CD14-positive monocyte (primary cell): ENCODE results near the gene ZNF638. TPM values are rescaled to one million over a fixed set of nuclear protein-coding genes. Genes with fewer than 3 reads are reported as not detected.
"Not testable (repeated sequence)": the region's sequence is repeated elsewhere in the genome, so short reads cannot be mapped to it uniquely, and the experiment has no call there.

Experiments used
- DNase-seq, 3 donors: peaks; one replicate each; pipeline ENCODE4 v3.0.0-alpha.2; 2011 to 2022
- H2AFZ ChIP-seq: 2 replicates; pipeline ENCODE4 v1.6.0; 2012; ENCODE audit warnings: mild to moderate bottlenecking, low read depth, low read length, inconsistent platforms; ENCODE audit not compliant: insufficient read depth, poor library complexity, severe bottlenecking
- H3K27ac ChIP-seq, 2 donors: 1 replicate in 1 of 2; 2 replicates in 1 of 2; pipeline ENCODE4 v1.5.1; 2012 to 2013; ENCODE audit warnings: low read length in 2 of 2, control low read depth in 1 of 2, inconsistent platforms in 1 of 2, low read depth in 1 of 2, mild to moderate bottlenecking in 1 of 2
- H3K27me3 ChIP-seq, 2 donors: one replicate each; pipeline versions ENCODE4 v1.6.0 to v1.6.1; 2011 to 2013; ENCODE audit warnings: low read length in 2 of 2; ENCODE audit not compliant: control insufficient read depth in 2 of 2, insufficient read depth in 2 of 2
- H3K36me3 ChIP-seq, 2 donors: replicated peaks in 1 of 2; 1 replicate in 1 of 2; 2 replicates in 1 of 2; pipeline versions ENCODE4 v1.5.1 to v1.6.1; 2012 to 2013; ENCODE audit warnings: low read length in 2 of 2, control low read depth in 1 of 2, inconsistent platforms in 1 of 2, mild to moderate bottlenecking in 1 of 2; ENCODE audit not compliant: insufficient read depth in 2 of 2, control insufficient read depth in 1 of 2
- H3K4me1 ChIP-seq, 2 donors: 1 replicate in 1 of 2; 2 replicates in 1 of 2; pipeline versions ENCODE4 v1.5.1 to v1.6.1; 2012 to 2013; ENCODE audit warnings: low read length in 2 of 2, control low read depth in 1 of 2, inconsistent platforms in 1 of 2, mild to moderate bottlenecking in 1 of 2, moderate library complexity in 1 of 2; ENCODE audit not compliant: insufficient read depth in 2 of 2, control insufficient read depth in 1 of 2
- H3K4me2 ChIP-seq: replicated peaks from 2 replicates; pipeline ENCODE3; 2012; ENCODE audit warnings: low read length, moderate library complexity, mild to moderate bottlenecking; ENCODE audit not compliant: poor library complexity, severe bottlenecking; ENCODE audit errors: extremely low read depth
- H3K4me3 ChIP-seq, 3 experiments: fragments of 200-600 bp in 1 of 3; sonication (generic) in 1 of 3; replicated peaks in 1 of 3; 1 replicate in 2 of 3; 2 replicates in 1 of 3; pipeline ENCODE4 v1.5.1; 2011 to 2013; ENCODE audit warnings: low read length in 3 of 3, mild to moderate bottlenecking in 3 of 3, control low read depth in 2 of 3, low read depth in 2 of 3, inconsistent platforms in 1 of 3, moderate library complexity in 1 of 3
- H3K79me2 ChIP-seq: 2 replicates; pipeline ENCODE4 v1.6.0; 2012; ENCODE audit warnings: mild to moderate bottlenecking, control low read depth, inconsistent platforms, low read length, moderate library complexity; ENCODE audit not compliant: insufficient read depth
- H3K9ac ChIP-seq: 2 replicates; pipeline ENCODE4 v1.6.0; 2017; ENCODE audit warnings: low read length, mild to moderate bottlenecking; ENCODE audit not compliant: insufficient read depth, poor library complexity, severe bottlenecking
- H3K9me3 ChIP-seq, 2 donors: replicated peaks in 1 of 2; 1 replicate in 1 of 2; 2 replicates in 1 of 2; pipeline versions ENCODE4 v1.5.1 to v1.6.1; 2012 to 2013; ENCODE audit warnings: low read length in 2 of 2, control low read depth in 1 of 2; ENCODE audit not compliant: control insufficient read depth in 1 of 2, insufficient read depth in 1 of 2
- H4K20me1 ChIP-seq: 2 replicates; pipeline ENCODE4 v1.6.0; 2012; ENCODE audit warnings: mild to moderate bottlenecking, low read length, control low read depth, moderate library complexity; ENCODE audit not compliant: insufficient read depth
- H3K27ac Mint-ChIP-seq, 7 donors: one replicate each; pipeline ENCODE4 v1.8.0; 2020; ENCODE audit warnings: mild to moderate bottlenecking in 7 of 7, mixed read lengths in 7 of 7, moderate library complexity in 6 of 7, inconsistent platforms in 2 of 7
- H3K27me3 Mint-ChIP-seq, 3 donors: one replicate each; pipeline ENCODE4 v1.8.0; 2021 to 2022; ENCODE audit warnings: low read depth in 3 of 3, mild to moderate bottlenecking in 3 of 3, mixed read lengths in 3 of 3, moderate library complexity in 3 of 3, inconsistent platforms in 1 of 3
- H3K36me3 Mint-ChIP-seq, 2 donors: one replicate each; pipeline ENCODE4 v1.8.0; 2020; ENCODE audit warnings: mixed read lengths in 2 of 2, inconsistent platforms in 1 of 2, mild to moderate bottlenecking in 1 of 2
- H3K4me1 Mint-ChIP-seq: one replicate; pipeline ENCODE4 v1.8.0; 2020; ENCODE audit warnings: mild to moderate bottlenecking, mixed read lengths
- H3K4me3 Mint-ChIP-seq, 2 donors: one replicate each; pipeline ENCODE4 v1.8.0; 2020; ENCODE audit warnings: mild to moderate bottlenecking in 2 of 2, mixed read lengths in 2 of 2, moderate library complexity in 1 of 2
- H3K9me3 Mint-ChIP-seq, 7 donors: one replicate each; pipeline ENCODE4 v1.8.0; 2020 to 2022; ENCODE audit warnings: mixed read lengths in 7 of 7, mild to moderate bottlenecking in 6 of 7, moderate library complexity in 6 of 7, inconsistent platforms in 2 of 7
- WGBS: methylation state at CpG from one replicate; pipeline ENCODE4 v1.1.5; 2013; ENCODE audit warnings: missing lambda C conversion rate; ENCODE audit not compliant: insufficient coverage; 5-methylcytosine and 5-hydroxymethylcytosine counted together
- intact Hi-C, 2 donors: fragments of 100-400 bp; cut with micrococcal nuclease; formaldehyde crosslinking; loops; one replicate each; pipeline versions ENCODE4 v1.15.0 to v1.15.1; 2023
- polyA plus RNA-seq, 3 donors: library from polyadenylated mRNA; depleted of rRNA in 1 of 3; unstranded in 2 of 3; stranded (reverse) in 1 of 3; fragments of 300-500 nt in 2 of 3; fragments of >200 nt in 1 of 3; fragmentation: Illumina TruSeq in 2 of 3; gene quantifications; 1 replicate in 2 of 3; 2 replicates in 1 of 3; pipeline ENCODE4 v1.2.3, GENCODE V29; 2012 to 2021
- TF ChIP-seq, protein P1 (sequence below): fragments of 200-600 bp; IDR thresholded peaks from one replicate; pipeline ENCODE4 v1.8.0; 2022; ENCODE audit warnings: antibody characterized with exemption, mild to moderate bottlenecking

ZNF638 gene
- polyA plus RNA-seq, 3 donors = 19.1 to 64.6 (median 22.4) TPM

DNA sequence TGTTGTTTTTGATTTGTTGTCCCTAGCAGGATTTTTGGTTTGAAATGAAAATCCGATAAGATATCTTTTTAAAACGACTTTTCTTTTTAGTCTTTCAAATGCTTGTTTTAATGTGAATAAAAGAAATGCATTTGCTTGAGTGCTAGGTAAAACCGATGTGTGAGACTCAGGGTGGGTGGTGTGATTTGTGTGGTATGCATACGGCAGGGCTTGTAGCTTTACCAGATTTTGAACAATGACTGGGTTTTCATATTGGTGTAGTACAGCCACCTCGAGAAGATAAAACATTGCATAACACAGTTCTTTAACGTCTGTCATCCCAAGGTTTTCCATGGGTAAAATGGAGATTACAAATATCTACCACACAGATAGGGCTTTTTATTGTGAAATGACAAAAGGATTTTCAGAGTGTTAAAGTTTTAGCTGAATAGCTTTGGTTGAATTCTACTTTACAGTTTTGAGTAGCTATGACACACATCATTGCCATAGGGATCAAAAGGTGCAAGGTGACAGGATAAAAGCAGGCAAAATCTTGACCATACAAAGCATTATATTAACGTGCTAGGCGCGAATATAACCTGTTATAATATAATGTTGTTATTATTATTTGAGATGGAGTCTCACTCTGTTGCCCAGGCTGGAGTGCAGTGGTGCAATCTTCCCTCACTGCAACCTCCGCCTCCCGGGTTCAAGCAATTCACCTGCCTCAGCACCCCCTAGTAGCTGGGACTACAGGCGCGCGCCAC lies 824 bp upstream of the ZNF638 start:
- Histone ChIP-seq H3K27ac (no peak overlapping the region), H3K9ac (no peak overlapping the region), H3K4me2 (peak overlapping the region; percentile 87), H3K79me2 (peaks cover 42% of the 10 kb centered on the region), H4K20me1 (peaks cover 11% of the 10 kb centered on the region), H3K27me3 (no peaks in the 10 kb centered on the region), H3K36me3 (peaks cover 0 to 9% of the 10 kb centered on the region in 2 donors), H3K9me3 (no peaks in the 10 kb centered on the region), H3K4me1 (peaks cover 17 to 22% of the 10 kb centered on the region in 2 donors), H3K4me3 (peak overlapping the region in 1 of 3 experiments; percentile 96), H2AFZ (peak overlapping the region; percentile 90)
- Mint-ChIP-seq H3K4me3 (peak overlapping the region in 1 of 2 donors; percentile 97), H3K27ac (peak overlapping the region in 2 of 7 donors; percentile 89 to 99), H3K9me3 (no peaks in the 10 kb centered on the region), H3K36me3 (peaks cover 6 to 11% of the 10 kb centered on the region in 2 donors), H3K27me3 (no peaks in the 10 kb centered on the region), H3K4me1 (peaks cover 27% of the 10 kb centered on the region)
- 92% methylated on average over 3 of the region's 14 CpGs for WGBS
- intact Hi-C loops = loop anchor here in 1 of 2 donors (5.0 kb wide), 2 partner anchors 33 to 103 kb away; partner anchors contain the start of gene PAIP2B
- no peak for DNase-seq
- TF ChIP-seq, protein P1, sequence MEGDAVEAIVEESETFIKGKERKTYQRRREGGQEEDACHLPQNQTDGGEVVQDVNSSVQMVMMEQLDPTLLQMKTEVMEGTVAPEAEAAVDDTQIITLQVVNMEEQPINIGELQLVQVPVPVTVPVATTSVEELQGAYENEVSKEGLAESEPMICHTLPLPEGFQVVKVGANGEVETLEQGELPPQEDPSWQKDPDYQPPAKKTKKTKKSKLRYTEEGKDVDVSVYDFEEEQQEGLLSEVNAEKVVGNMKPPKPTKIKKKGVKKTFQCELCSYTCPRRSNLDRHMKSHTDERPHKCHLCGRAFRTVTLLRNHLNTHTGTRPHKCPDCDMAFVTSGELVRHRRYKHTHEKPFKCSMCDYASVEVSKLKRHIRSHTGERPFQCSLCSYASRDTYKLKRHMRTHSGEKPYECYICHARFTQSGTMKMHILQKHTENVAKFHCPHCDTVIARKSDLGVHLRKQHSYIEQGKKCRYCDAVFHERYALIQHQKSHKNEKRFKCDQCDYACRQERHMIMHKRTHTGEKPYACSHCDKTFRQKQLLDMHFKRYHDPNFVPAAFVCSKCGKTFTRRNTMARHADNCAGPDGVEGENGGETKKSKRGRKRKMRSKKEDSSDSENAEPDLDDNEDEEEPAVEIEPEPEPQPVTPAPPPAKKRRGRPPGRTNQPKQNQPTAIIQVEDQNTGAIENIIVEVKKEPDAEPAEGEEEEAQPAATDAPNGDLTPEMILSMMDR = no peak

DNA sequence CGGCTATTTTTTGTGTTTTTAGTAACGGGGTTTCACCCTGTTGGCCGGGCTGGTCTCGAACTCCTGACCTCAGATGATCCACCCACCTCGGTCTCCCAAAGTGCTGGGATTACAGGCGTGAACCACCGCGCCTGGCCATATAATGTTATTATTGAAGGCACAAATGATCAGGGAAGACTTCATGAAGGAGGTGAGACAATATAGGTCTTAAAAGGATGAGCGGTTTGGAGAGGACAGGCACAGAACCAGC lies 326 bp upstream of the ZNF638 start:
- not testable (repeated sequence) for H3K36me3 ChIP-seq, H3K9me3 ChIP-seq, H3K27me3 Mint-ChIP-seq, H3K9ac ChIP-seq, H3K9me3 Mint-ChIP-seq, DNase-seq, H3K27me3 ChIP-seq, H3K27ac ChIP-seq
- H3K27ac Mint-ChIP-seq = peak overlapping the region in 5 of 7 donors; percentile 75 to 99 (median 88)
- H3K4me1 ChIP-seq = peaks cover 17 to 22% of the 10 kb centered on the region in 2 donors
- intact Hi-C loops = loop anchor here in 1 of 2 donors (5.0 kb wide), 2 partner anchors 34 to 104 kb away; partner anchors contain the start of gene PAIP2B
- 17% methylated on average over 9 of the region's 9 CpGs for WGBS
- peaks cover 47% of the 10 kb centered on the region for H3K79me2 ChIP-seq
- H3K4me3 Mint-ChIP-seq = peak overlapping the region; percentile 78 to 97
- H3K36me3 Mint-ChIP-seq = peaks cover 6 to 15% of the 10 kb centered on the region in 2 donors
- peaks cover 16% of the 10 kb centered on the region for H4K20me1 ChIP-seq
- H2AFZ ChIP-seq = peak overlapping the region; percentile 90
- H3K4me2 ChIP-seq = peak overlapping the region; percentile 87
- H3K4me1 Mint-ChIP-seq = peaks cover 27% of the 10 kb centered on the region
- peak overlapping the region in 1 of 3 experiments; percentile 96 for H3K4me3 ChIP-seq
